HG03095 (cell line): Measurements from ENCODE around the gene CACNB4.
"Not testable (repeated sequence)": the region's sequence is repeated elsewhere in the genome, so short reads cannot be mapped to it uniquely, and the experiment has no call there.

Source experiments
- ATAC-seq: cut with Tn5 transposase; IDR thresholded peaks from one replicate; pipeline ENCODE4 v1.9.1; 2021; ENCODE audit warnings: moderate library complexity; ENCODE audit not compliant: unreplicated experiment

CACNB4 gene

GRCh38 chr2:152098496-152099366 lies at the start of gene CACNB4:
Gene CACNB4, minus strand, starts transcription at chr2:152099044.
- no peak for ATAC-seq

- ATAC-seq, result peak; percentile 70
Measured at GRCh38 chr2:152134488-152135280, 35.8 kb upstream of the CACNB4 start.

DNA sequence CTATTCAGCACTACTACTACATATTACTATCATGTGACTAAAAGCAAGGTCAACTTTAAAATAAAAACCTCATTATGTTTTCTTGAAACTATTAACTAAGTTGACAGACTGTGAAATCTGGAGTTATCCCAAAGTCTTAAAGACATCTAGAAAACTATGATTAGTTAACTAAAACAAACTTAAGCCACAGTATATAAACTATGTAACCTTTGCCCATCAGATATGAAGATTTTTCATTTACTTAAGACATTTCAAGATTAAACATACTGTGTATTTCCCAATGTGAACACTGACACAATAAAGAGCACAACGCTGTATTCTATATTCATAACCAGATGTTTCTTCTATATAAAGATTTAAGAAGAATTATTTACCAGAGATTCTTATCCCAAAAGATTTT lies 33.5 kb upstream of the CACNB4 start:
- ATAC-seq, result no peak

DNA sequence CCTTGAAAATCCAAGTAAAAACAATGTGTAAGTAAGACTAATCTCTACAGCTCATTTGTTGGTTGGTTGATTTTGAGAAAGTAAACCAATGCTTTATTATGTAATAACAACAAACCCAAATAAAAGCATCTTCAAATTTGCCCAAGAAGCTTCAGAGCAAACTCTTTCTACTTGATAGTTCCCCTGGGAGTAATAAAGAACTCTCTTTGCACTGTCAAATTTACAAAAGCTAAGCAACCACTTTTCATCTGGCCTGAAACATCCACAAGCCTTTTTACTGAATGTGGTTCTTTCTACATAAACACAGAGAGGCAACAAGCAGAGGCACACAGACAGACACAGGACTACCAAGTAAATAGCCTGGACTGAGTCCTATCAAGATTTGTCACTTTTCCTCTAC lies 28.8 kb upstream of the CACNB4 start:
- no peak for ATAC-seq

DNA sequence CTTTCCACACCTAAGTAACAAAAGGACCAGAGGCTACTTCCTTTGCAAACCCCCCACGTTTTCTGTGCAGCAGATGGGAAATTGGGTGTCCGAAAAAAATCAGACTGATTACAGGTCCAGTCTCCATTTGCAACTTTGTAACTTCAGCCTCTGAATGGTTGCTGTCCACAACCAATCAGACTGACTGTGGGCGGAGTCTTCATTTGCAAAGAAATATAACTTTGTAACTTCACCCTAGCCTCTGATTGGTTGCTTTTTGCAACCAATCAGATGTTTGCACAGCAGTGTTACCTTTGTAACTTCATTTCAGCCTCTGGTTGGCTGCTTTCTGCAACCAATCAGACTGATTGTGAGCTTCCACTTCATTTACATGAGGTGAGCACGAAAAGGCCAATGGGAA lies 27.8 kb upstream of the CACNB4 start:
- no peak for ATAC-seq

DNA sequence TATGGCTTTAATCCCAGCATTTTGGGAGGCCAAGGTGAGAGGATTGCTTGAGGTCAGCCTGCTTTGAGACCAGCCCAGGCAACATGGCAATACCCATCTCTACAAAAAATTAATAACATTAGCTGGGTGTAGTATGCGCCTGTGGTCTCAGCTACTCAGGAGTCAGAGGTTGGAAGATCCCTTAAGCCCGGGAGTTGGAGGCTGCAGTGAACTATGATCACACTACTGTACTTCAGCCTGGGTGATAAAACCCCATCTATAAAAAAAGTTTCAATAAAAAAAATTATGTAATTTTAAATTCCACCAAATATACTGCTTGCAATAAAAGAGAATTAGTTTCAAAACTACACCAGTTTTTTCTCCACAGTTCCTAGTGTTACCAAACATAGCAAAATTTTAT lies 23.3 kb upstream of the CACNB4 start:
- no peak for ATAC-seq

GRCh38 chr2:152120430-152120829 lies 21.6 kb upstream of the CACNB4 start:
- ATAC-seq, result no peak

DNA sequence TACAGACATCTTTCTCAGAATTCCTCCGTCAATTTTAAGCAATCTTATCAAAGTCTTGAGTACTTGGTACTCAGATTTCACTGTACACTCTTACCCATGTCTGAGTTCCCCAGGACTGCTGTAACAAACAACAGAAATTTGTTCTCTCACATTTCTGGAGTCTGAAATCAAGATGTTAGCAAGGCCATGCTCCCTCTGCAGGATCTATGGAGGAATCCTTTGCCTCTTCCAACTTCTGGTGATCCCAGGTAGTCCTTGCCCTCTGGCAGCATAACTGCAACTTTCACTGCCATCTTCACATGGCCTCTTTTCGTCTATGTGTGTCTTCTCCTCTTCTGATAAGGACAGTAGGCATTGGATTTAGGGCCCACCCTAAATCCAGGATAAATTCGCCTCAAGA lies 17.1 kb upstream of the CACNB4 start:
- no peak for ATAC-seq

DNA sequence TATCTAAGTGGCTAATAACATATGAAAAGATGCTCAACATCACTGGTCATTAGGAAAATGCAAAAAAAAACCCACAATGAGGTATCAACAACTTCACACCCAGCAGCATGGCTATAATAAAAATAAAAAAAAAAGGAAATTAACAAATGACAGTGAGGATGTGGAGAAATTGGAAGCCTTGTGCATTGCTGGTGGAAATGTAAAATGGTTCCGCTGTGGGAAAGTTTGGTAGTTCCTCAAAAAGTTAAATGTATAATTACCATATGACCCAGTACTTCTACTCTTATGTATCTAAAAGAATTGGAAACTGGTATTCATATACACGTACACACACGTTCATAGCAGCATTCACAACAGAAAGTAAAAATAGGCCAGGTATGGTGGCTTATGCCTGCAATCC lies 15.5 kb upstream of the CACNB4 start:
- no peak for ATAC-seq

DNA sequence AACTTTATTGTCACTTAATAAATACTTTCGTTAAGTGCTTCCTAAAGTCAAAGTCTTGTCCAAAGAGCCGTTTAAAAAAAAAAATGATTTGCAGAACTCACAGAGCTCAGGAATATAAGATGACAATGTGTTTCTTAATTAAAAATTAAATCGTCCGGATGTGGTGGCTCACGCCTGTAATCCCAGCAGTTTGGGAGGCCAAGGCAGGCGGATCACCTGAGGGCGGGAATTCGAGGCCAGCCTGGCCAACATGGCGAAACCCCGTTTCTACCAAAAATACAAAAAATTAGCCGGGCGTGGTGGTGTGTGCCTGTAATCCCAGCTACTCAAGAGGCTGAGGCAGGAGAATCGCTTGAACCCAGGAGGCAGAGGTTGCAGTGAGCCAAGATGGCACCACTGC lies 8.3 kb upstream of the CACNB4 start:
- not testable (repeated sequence) for ATAC-seq

DNA sequence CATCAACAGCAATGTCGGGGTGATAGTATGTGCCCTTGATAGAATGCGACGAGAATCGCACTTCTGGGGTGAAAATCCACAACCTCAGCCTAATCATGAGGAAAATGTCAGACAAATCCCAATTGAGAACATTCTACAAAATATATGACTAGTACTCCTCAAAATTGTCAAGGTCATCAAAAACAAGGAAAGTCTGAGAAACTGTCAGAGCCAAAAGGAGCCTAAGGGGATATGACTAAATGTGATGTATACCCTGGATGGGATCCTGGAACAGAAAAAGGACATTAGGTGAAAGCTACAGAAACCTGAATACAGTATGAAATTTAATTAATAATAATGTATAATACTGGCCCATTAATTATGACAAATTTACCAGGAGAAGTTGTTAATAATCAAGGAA lies 7.6 kb upstream of the CACNB4 start:
- ATAC-seq, result no peak

DNA sequence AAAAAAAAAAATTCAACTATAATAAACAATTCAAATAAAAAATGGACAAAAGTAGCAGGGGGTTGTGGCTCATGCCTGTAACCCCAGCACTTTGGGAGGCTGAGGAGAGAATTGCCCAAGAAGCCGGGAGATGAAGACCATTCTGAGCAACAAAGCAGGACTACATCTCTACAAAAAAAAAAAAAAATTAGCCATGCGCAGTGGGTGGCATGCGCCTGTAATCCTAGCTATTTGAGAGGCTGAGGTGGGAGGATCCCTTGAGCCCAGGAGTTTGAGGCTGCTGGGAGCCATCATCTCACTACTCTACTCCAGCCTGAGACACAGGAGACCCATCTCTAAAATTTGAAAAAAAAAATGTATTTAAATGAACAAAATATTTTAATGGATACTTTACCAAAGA lies 4.4 kb upstream of the CACNB4 start:
- ATAC-seq, result no peak

- ATAC-seq, result no peak
Measured at GRCh38 chr2:152100961-152101360, 2.1 kb upstream of the CACNB4 start.

- no peak for ATAC-seq
Measured at GRCh38 chr2:152099367-152100050, 665 bp upstream of the CACNB4 start.

DNA sequence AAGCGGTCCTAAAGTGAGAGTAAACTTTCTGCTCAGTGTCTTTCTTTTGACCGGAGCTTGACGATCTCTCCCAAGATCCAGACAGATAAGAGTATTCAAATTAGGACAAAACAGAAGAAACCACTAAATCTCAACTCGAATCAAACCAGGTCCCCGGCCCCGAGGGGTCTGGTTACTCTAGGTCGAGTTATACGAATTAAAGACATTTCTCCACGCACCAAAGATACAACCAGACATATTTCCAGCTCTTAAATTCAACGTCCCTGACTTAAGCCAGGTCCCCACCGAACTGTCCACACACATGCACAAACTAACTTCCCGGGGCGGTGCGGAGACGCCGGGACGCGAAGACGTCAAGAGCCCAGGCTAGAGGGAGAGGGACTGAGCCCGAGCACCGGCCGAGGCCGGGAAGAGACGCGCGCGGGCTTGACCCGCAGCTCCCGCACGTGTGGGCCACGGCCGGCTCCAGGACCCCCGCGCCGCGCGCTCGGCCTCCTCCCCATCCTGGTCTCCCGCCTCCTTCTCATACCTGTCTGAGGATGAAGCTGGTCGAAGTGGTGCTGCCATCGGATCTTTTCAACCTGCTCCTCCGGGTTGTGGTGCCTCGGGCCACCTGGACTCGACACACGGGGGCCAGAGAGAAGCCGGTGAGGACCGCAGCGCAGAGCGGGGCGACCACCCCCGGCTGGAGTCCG lies 896 bp downstream of the CACNB4 start:
- ATAC-seq, result no peak

GRCh38 chr2:152097290-152097800 lies 1.5 kb downstream of the CACNB4 start:
- no peak for ATAC-seq

DNA sequence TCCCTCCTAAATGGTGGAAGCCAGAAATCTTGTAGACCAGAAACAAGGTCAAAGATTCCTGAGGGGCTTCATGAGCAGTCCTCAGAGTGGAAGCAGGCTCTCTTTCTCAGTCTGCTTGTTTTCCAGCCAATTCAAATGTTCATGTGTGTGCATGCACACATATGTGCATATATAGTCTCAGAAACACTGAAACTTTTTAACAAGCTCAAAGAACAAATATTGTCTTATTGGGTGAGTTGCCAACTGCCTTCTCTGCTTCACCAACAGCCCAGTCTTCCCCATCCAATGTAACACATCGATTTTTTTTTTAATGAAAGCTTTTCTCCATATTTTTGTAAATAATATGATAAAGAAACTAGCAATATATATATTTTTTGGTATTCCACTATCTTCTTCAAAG lies 3.7 kb downstream of the CACNB4 start:
- ATAC-seq, result no peak

DNA sequence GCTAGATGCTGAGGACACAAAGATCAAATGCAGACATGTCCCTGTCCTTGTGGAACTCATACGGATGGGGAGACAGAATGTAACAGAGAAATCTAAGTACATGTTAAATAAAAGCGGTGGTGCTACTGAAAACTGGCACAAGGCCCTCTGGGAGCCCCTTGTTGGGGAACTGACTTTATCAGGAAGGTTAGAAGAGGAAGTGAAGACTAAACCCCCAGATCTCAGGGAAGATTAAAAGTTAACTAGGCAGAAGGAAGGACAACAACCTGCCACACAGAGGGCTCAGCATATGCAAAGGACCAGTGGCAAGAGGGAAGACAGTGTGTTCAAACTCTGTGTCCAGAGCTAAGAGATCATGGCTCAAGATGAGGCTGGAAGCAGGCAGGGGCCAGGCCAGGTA lies 4.8 kb downstream of the CACNB4 start:
- no peak for ATAC-seq

- no peak for ATAC-seq
Measured at GRCh38 chr2:152093464-152093863, 5.4 kb downstream of the CACNB4 start.

GRCh38 chr2:152092095-152092494 lies 6.7 kb downstream of the CACNB4 start:
- ATAC-seq, result no peak

DNA sequence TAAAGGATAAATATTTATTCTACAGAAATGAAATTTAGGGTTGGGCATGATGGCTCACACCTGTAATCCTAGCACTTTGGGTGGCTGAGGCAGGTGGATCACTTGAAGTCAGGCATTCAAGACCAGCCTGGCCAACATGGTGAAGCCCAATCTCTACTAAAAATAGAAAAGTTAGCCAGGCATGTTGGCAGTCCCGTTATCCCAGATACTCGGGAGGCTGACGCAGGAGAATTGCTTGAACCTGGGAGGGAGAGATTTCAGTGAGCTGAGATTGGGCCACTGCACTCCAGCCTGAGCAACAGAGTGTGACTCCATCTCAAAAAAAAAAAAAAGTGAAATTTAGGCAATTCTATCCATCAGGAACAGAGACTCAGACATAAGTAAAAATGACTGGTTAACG lies 8.1 kb downstream of the CACNB4 start:
- ATAC-seq, result not testable (repeated sequence)
